ENCODE results near the gene PDZD4. TPM values are rescaled to one million over a fixed set of nuclear protein-coding genes. Genes with fewer than 3 reads are reported as not detected.

Gene PDZD4
- total and polyA plus RNA-seq, 2 experiments from 2014 or later, result 30.5 to 230 TPM

DNA sequence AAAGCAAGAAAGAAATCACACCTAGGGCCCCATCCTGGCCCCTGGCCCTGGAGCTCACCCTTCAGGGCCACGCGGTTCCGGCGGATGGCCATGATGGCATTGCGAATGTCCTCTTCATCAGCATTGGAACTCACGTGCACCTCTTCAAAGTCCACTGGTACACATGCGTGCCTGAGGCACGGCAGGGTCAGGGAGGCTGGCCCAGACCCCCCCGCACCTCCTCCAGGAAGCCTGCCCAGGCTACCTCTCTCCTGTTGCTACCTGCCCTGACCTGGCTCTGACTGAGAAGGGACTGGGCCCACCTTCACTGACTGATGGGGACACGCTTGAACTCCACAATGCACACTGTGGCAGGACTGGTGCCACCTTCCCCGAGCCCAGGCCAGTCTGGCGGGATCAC is 40.7 kb downstream of the PDZD4 start (continued):
- TF ChIP-seq, protein P1, sequence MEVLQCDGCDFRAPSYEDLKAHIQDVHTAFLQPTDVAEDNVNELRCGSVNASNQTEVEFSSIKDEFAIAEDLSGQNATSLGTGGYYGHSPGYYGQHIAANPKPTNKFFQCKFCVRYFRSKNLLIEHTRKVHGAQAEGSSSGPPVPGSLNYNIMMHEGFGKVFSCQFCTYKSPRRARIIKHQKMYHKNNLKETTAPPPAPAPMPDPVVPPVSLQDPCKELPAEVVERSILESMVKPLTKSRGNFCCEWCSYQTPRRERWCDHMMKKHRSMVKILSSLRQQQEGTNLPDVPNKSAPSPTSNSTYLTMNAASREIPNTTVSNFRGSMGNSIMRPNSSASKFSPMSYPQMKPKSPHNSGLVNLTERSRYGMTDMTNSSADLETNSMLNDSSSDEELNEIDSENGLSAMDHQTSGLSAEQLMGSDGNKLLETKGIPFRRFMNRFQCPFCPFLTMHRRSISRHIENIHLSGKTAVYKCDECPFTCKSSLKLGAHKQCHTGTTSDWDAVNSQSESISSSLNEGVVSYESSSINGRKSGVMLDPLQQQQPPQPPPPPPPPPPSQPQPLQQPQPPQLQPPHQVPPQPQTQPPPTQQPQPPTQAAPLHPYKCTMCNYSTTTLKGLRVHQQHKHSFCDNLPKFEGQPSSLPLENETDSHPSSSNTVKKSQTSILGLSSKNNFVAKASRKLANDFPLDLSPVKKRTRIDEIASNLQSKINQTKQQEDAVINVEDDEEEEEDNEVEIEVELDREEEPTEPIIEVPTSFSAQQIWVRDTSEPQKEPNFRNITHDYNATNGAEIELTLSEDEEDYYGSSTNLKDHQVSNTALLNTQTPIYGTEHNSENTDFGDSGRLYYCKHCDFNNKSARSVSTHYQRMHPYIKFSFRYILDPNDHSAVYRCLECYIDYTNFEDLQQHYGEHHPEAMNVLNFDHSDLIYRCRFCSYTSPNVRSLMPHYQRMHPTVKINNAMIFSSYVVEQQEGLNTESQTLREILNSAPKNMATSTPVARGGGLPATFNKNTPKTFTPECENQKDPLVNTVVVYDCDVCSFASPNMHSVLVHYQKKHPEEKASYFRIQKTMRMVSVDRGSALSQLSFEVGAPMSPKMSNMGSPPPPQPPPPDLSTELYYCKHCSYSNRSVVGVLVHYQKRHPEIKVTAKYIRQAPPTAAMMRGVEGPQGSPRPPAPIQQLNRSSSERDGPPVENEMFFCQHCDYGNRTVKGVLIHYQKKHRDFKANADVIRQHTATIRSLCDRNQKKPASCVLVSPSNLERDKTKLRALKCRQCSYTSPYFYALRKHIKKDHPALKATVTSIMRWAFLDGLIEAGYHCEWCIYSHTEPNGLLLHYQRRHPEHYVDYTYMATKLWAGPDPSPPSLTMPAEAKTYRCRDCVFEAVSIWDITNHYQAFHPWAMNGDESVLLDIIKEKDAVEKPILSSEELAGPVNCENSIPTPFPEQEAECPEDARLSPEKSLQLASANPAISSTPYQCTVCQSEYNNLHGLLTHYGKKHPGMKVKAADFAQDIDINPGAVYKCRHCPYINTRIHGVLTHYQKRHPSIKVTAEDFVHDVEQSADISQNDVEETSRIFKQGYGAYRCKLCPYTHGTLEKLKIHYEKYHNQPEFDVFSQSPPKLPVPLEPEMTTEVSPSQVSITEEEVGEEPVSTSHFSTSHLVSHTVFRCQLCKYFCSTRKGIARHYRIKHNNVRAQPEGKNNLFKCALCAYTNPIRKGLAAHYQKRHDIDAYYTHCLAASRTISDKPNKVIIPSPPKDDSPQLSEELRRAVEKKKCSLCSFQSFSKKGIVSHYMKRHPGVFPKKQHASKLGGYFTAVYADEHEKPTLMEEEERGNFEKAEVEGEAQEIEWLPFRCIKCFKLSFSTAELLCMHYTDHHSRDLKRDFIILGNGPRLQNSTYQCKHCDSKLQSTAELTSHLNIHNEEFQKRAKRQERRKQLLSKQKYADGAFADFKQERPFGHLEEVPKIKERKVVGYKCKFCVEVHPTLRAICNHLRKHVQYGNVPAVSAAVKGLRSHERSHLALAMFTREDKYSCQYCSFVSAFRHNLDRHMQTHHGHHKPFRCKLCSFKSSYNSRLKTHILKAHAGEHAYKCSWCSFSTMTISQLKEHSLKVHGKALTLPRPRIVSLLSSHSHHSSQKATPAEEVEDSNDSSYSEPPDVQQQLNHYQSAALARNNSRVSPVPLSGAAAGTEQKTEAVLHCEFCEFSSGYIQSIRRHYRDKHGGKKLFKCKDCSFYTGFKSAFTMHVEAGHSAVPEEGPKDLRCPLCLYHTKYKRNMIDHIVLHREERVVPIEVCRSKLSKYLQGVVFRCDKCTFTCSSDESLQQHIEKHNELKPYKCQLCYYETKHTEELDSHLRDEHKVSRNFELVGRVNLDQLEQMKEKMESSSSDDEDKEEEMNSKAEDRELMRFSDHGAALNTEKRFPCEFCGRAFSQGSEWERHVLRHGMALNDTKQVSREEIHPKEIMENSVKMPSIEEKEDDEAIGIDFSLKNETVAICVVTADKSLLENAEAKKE (CRISPR knock-in tag; IDR thresholded peaks at IDR 0.05), result no peak
- TF ChIP-seq EZH2phosphoT487 (IDR thresholded peaks at IDR 0.05; ENCODE audit: unreplicated experiment) (no peak), EZH2 (IDR thresholded peaks at IDR 0.05; ENCODE audit: low read depth, unreplicated experiment) (no peak)
- TF ChIP-seq, protein P2, sequence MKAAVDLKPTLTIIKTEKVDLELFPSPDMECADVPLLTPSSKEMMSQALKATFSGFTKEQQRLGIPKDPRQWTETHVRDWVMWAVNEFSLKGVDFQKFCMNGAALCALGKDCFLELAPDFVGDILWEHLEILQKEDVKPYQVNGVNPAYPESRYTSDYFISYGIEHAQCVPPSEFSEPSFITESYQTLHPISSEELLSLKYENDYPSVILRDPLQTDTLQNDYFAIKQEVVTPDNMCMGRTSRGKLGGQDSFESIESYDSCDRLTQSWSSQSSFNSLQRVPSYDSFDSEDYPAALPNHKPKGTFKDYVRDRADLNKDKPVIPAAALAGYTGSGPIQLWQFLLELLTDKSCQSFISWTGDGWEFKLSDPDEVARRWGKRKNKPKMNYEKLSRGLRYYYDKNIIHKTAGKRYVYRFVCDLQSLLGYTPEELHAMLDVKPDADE (IDR thresholded peaks at IDR 0.05), result no peak

DNA sequence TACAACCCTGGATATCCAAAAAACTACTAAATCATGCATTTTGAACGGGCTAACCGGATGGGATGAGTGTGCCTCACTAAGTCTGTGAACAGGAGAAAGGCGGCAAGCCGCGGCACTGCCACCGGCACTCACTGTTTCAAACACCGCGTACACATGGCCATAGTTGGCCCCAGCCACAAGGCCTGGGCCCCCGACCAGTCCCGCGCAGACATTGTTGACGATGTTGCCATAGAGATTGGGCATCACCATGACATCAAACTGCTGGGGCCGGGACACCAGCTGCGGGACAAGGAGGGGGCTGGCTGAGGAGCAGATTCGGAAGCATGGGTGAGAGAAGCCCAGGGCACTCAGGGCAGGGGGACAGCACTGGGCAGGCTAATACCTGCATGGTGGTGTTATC is 43.7 kb downstream of the PDZD4 start:
- H3K27me3 Mint-ChIP-seq (ENCODE audit: insufficient read depth, low read depth, poor library complexity), result peaks cover 4% of the 10 kb centered on the region
- H3K36me3 ChIP-seq (ENCODE audit: insufficient read depth), result no peaks in the 10 kb centered on the region
- H3K4me1 ChIP-seq (ENCODE audit: insufficient read depth), result no peaks in the 10 kb centered on the region
- no peaks in the 10 kb centered on the region for H3K9me3 Mint-ChIP-seq
- peaks cover 3% of the 10 kb centered on the region; the same call in 1 of the 3 replicates for H3K36me3 Mint-ChIP-seq (ENCODE audit: low read depth)
- H3K4me1 Mint-ChIP-seq, result no peaks in the 10 kb centered on the region
- no peak overlapping the region for H3K4me2 ChIP-seq
- H3K4me3 Mint-ChIP-seq, result no peak overlapping the region
- H3K27me3 ChIP-seq (ENCODE audit: insufficient read depth), result no peaks in the 10 kb centered on the region
- H3K27ac Mint-ChIP-seq, result no peak overlapping the region
- no peaks in the 10 kb centered on the region for H4K20me1 ChIP-seq (replicated peaks; ENCODE audit: insufficient read depth)
- no peak overlapping the region for H3K4me3 ChIP-seq
- no peak overlapping the region for H3K27ac ChIP-seq (ENCODE audit: low read depth)
- DNase-seq (ENCODE audit: low spot score) (no peak), ATAC-seq (no peak)
- H3K79me2 ChIP-seq (replicated peaks; ENCODE audit: insufficient read depth), result peaks cover 2% of the 10 kb centered on the region; the same call in 1 of the 2 replicates
- H3K9me2 ChIP-seq (ENCODE audit: insufficient read depth), result no peaks in the 10 kb centered on the region
- H3F3A ChIP-seq (replicated peaks; ENCODE audit: low read depth), result no peaks in the 10 kb centered on the region
- H2AFZ ChIP-seq, result no peak overlapping the region
- TF ChIP-seq, protein P3, sequence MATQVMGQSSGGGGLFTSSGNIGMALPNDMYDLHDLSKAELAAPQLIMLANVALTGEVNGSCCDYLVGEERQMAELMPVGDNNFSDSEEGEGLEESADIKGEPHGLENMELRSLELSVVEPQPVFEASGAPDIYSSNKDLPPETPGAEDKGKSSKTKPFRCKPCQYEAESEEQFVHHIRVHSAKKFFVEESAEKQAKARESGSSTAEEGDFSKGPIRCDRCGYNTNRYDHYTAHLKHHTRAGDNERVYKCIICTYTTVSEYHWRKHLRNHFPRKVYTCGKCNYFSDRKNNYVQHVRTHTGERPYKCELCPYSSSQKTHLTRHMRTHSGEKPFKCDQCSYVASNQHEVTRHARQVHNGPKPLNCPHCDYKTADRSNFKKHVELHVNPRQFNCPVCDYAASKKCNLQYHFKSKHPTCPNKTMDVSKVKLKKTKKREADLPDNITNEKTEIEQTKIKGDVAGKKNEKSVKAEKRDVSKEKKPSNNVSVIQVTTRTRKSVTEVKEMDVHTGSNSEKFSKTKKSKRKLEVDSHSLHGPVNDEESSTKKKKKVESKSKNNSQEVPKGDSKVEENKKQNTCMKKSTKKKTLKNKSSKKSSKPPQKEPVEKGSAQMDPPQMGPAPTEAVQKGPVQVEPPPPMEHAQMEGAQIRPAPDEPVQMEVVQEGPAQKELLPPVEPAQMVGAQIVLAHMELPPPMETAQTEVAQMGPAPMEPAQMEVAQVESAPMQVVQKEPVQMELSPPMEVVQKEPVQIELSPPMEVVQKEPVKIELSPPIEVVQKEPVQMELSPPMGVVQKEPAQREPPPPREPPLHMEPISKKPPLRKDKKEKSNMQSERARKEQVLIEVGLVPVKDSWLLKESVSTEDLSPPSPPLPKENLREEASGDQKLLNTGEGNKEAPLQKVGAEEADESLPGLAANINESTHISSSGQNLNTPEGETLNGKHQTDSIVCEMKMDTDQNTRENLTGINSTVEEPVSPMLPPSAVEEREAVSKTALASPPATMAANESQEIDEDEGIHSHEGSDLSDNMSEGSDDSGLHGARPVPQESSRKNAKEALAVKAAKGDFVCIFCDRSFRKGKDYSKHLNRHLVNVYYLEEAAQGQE (IDR thresholded peaks at IDR 0.05; ENCODE audit: unreplicated experiment), result no peak
- TF ChIP-seq EZH2 (IDR thresholded peaks at IDR 0.05; ENCODE audit: low read depth, unreplicated experiment) (no peak), NANOG (IDR thresholded peaks at IDR 0.05; ENCODE audit: borderline replicate concordance) (no peak), STAT1 (IDR thresholded peaks at IDR 0.05; ENCODE audit: unreplicated experiment) (no peak)

All from GM23338 (cell line).